CD4-positive, alpha-beta memory T cell (primary cell): Measurements from ENCODE around the gene PMPCA. TPM values are rescaled to one million over a fixed set of nuclear protein-coding genes. Genes with fewer than 3 reads are reported as not detected.
A peak's percentile ranks its signal among the peaks of the same experiment; 100 is the strongest.

Experiments used
- CTCF ChIA-PET: fragments of 350-600 bp; sonication (Branson Sonifier 250); formaldehyde crosslinking; loops from one replicate; lab custom pipeline; 2021; ENCODE audit warnings: inconsistent platforms; ENCODE audit not compliant: partially characterized antibody; lab: Charles Lee
- POLR2A ChIA-PET: fragments of 350-600 bp; sonication (Branson Sonifier 250); formaldehyde crosslinking; loops from one replicate; lab custom pipeline; 2021; ENCODE audit not compliant: partially characterized antibody; lab: Charles Lee
- DNase-seq, 5 donors: peaks; one replicate each; pipeline versions ENCODE4 v3.0.0 to v3.0.0-alpha.2; 2020 to 2022; ENCODE audit warnings: mixed read lengths in 1 of 5
- H3K27ac ChIP-seq: one replicate; pipeline ENCODE4 v1.7.0; 2013; ENCODE audit warnings: low read depth, low read length
- H3K27me3 ChIP-seq: 2 replicates; pipeline ENCODE4 v1.7.0; 2013; ENCODE audit warnings: mild to moderate bottlenecking, low read length, moderate library complexity; ENCODE audit not compliant: insufficient read depth
- H3K36me3 ChIP-seq: 2 replicates; pipeline ENCODE4 v1.7.0; 2013; ENCODE audit warnings: mild to moderate bottlenecking, low read length, moderate library complexity; ENCODE audit not compliant: insufficient read depth
- H3K4me1 ChIP-seq: 2 replicates; pipeline ENCODE4 v1.7.0; 2013; ENCODE audit warnings: mild to moderate bottlenecking, low read length, moderate library complexity; ENCODE audit not compliant: insufficient read depth
- H3K4me3 ChIP-seq, 2 donors: one replicate each; pipeline ENCODE4 v1.7.0; 2013; ENCODE audit warnings: low read length in 2 of 2, mild to moderate bottlenecking in 1 of 2
- H3K9me3 ChIP-seq, 2 donors: one replicate each; pipeline ENCODE4 v1.7.0; 2013; ENCODE audit warnings: low read length in 2 of 2, control low read depth in 1 of 2; ENCODE audit not compliant: control insufficient read depth in 1 of 2
- H3K27ac Mint-ChIP-seq, 7 donors: one replicate each; pipeline ENCODE4 v1.8.0; 2020 to 2021; ENCODE audit warnings: mixed read lengths in 7 of 7, mild to moderate bottlenecking in 6 of 7, inconsistent platforms in 3 of 7, moderate library complexity in 3 of 7
- H3K27me3 Mint-ChIP-seq, 2 donors: one replicate each; pipeline ENCODE4 v1.8.0; 2020 to 2021; ENCODE audit warnings: mixed read lengths in 2 of 2
- H3K36me3 Mint-ChIP-seq, 2 donors: one replicate each; pipeline ENCODE4 v1.8.0; 2020 to 2021; ENCODE audit warnings: mixed read lengths in 2 of 2, inconsistent platforms in 1 of 2, mild to moderate bottlenecking in 1 of 2
- H3K4me1 Mint-ChIP-seq, 4 donors: one replicate each; pipeline ENCODE4 v1.8.0; 2020 to 2021; ENCODE audit warnings: mixed read lengths in 4 of 4, mild to moderate bottlenecking in 1 of 4
- H3K4me3 Mint-ChIP-seq, 8 donors: one replicate each; pipeline ENCODE4 v1.8.0; 2020 to 2021; ENCODE audit warnings: mixed read lengths in 8 of 8, mild to moderate bottlenecking in 7 of 8, moderate library complexity in 6 of 8, inconsistent platforms in 3 of 8
- H3K9me3 Mint-ChIP-seq, 8 donors: one replicate each; pipeline ENCODE4 v1.8.0; 2020 to 2021; ENCODE audit warnings: mixed read lengths in 8 of 8, mild to moderate bottlenecking in 5 of 8, inconsistent platforms in 3 of 8, moderate library complexity in 1 of 8
- intact Hi-C: fragments of 100-400 bp; cut with micrococcal nuclease; formaldehyde crosslinking; loops from one replicate; pipeline ENCODE4 v1.15.1; 2023
- polyA plus RNA-seq, 2 donors: library from polyadenylated mRNA; unstranded; fragments of 300-500 nt; fragmentation: Illumina TruSeq; gene quantifications; one replicate each; pipeline ENCODE4 v1.2.3, GENCODE V29; 2021
- total RNA-seq, 2 experiments: library from RNA; stranded (reverse); gene quantifications; one replicate each; pipeline ENCODE4 v1.2.3, GENCODE V29; 2021

PMPCA gene
- total and polyA plus RNA-seq, 4 experiments from 2014 or later = 44.2 to 73.3 (median 58.5) TPM

GRCh38 chr9:136431782-136432350 is 21.4 kb downstream of the PMPCA start:
- Histone ChIP-seq H3K27me3 (no peaks in the 10 kb centered on the region), H3K27ac (no peak overlapping the region), H3K36me3 (peaks cover 11% of the 10 kb centered on the region), H3K4me3 (no peak overlapping the region), H3K4me1 (peaks cover 6% of the 10 kb centered on the region), H3K9me3 (no peaks in the 10 kb centered on the region)
- CTCF ChIA-PET = no interaction called here
- Mint-ChIP-seq H3K9me3 (no peaks in the 10 kb centered on the region), H3K36me3 (peaks cover 3 to 20% of the 10 kb centered on the region in 2 donors), H3K27me3 (no peaks in the 10 kb centered on the region), H3K4me1 (peaks cover 3 to 14% (median 10%) of the 10 kb centered on the region in 4 donors), H3K4me3 (no peak overlapping the region), H3K27ac (no peak overlapping the region)
- POLR2A ChIA-PET = no interaction called here
- intact Hi-C loops = no loop called here
- DNase-seq = no peak

- H3K27ac ChIP-seq = no peak overlapping the region
- ChIA-PET POLR2A (no interaction called here), CTCF (no interaction called here)
- no peak overlapping the region for H3K27ac Mint-ChIP-seq
- H3K4me1 Mint-ChIP-seq = peaks cover 10 to 21% (median 16%) of the 10 kb centered on the region in 4 donors
- no peak overlapping the region for H3K4me3 ChIP-seq
- intact Hi-C loops = no loop called here
- H3K4me1 ChIP-seq = peaks cover 14% of the 10 kb centered on the region
- H3K9me3 ChIP-seq = no peaks in the 10 kb centered on the region
- H3K36me3 ChIP-seq = peaks cover 15% of the 10 kb centered on the region
- H3K27me3 ChIP-seq = no peaks in the 10 kb centered on the region
- no peak overlapping the region for H3K4me3 Mint-ChIP-seq
- H3K27me3 Mint-ChIP-seq = no peaks in the 10 kb centered on the region
- DNase-seq = no peak
- peaks cover 3 to 20% of the 10 kb centered on the region in 2 donors for H3K36me3 Mint-ChIP-seq
- H3K9me3 Mint-ChIP-seq = no peaks in the 10 kb centered on the region
These were observed 22.1 kb downstream of the PMPCA start for GRCh38 chr9:136432591-136432990.

GRCh38 chr9:136433043-136433715 is 22.7 kb downstream of the PMPCA start:
- H3K4me1 ChIP-seq = peaks cover 20% of the 10 kb centered on the region
- CTCF ChIA-PET = no interaction called here
- no peaks in the 10 kb centered on the region for H3K9me3 ChIP-seq
- H3K4me3 ChIP-seq = no peak overlapping the region
- POLR2A ChIA-PET = no interaction called here
- Mint-ChIP-seq H3K36me3 (peaks cover 3 to 22% of the 10 kb centered on the region in 2 donors), H3K4me3 (no peak overlapping the region), H3K27me3 (no peaks in the 10 kb centered on the region), H3K27ac (no peak overlapping the region), H3K9me3 (no peaks in the 10 kb centered on the region), H3K4me1 (peaks cover 14 to 27% (median 21%) of the 10 kb centered on the region in 4 donors)
- no peak overlapping the region for H3K27ac ChIP-seq
- no peak for DNase-seq
- peaks cover 15% of the 10 kb centered on the region for H3K36me3 ChIP-seq
- H3K27me3 ChIP-seq = no peaks in the 10 kb centered on the region
- intact Hi-C loops = no loop called here

GRCh38 chr9:136433849-136434579 is 23.6 kb downstream of the PMPCA start:
- peaks cover 3 to 20% of the 10 kb centered on the region in 2 donors for H3K36me3 Mint-ChIP-seq

GRCh38 chr9:136434580-136435169 is 24.2 kb downstream of the PMPCA start:
- no peak for DNase-seq
- Mint-ChIP-seq H3K27me3 (no peaks in the 10 kb centered on the region), H3K4me3 (no peak overlapping the region), H3K27ac (no peak overlapping the region), H3K36me3 (peaks cover 3 to 17% of the 10 kb centered on the region in 2 donors), H3K9me3 (no peaks in the 10 kb centered on the region), H3K4me1 (peaks cover 16 to 32% (median 23%) of the 10 kb centered on the region in 4 donors)
- POLR2A ChIA-PET = interaction anchor here (1.1 kb wide), 1 partner anchor 25 kb away, joined by 3 read pairs; no protein-coding TSS in a partner anchor
- Histone ChIP-seq H3K9me3 (no peaks in the 10 kb centered on the region), H3K4me3 (no peak overlapping the region), H3K36me3 (peaks cover 11% of the 10 kb centered on the region), H3K27me3 (no peaks in the 10 kb centered on the region), H3K4me1 (peaks cover 24% of the 10 kb centered on the region), H3K27ac (no peak overlapping the region)
- CTCF ChIA-PET = no interaction called here
- intact Hi-C loops = no loop called here

More at GRCh38 chr9:136433849-136434579, 23.6 kb downstream of the PMPCA start:
- Mint-ChIP-seq H3K27me3 (no peaks in the 10 kb centered on the region), H3K9me3 (no peaks in the 10 kb centered on the region), H3K4me1 (peaks cover 16 to 32% (median 23%) of the 10 kb centered on the region in 4 donors), H3K27ac (no peak overlapping the region), H3K4me3 (no peak overlapping the region)
- Histone ChIP-seq H3K4me3 (no peak overlapping the region), H3K4me1 (peaks cover 24% of the 10 kb centered on the region), H3K27ac (no peak overlapping the region), H3K27me3 (no peaks in the 10 kb centered on the region), H3K9me3 (no peaks in the 10 kb centered on the region), H3K36me3 (peaks cover 11% of the 10 kb centered on the region)
- ChIA-PET CTCF (no interaction called here), POLR2A (interaction anchor here (1.1 kb wide), 1 partner anchor 25 kb away, joined by 3 read pairs; no protein-coding TSS in a partner anchor)
- intact Hi-C loops = no loop called here
- DNase-seq = no peak

- H3K36me3 Mint-ChIP-seq = peaks cover 0 to 13% of the 10 kb centered on the region in 2 donors
- Histone ChIP-seq H3K36me3 (peaks cover 7% of the 10 kb centered on the region), H3K4me3 (no peak overlapping the region), H3K9me3 (no peaks in the 10 kb centered on the region), H3K27me3 (no peaks in the 10 kb centered on the region), H3K4me1 (peaks cover 29% of the 10 kb centered on the region), H3K27ac (no peak overlapping the region)
- H3K9me3 Mint-ChIP-seq = no peaks in the 10 kb centered on the region
- DNase-seq = no peak
- peak overlapping the region in 4 of 8 donors; percentile 14 to 88 (median 42) for H3K4me3 Mint-ChIP-seq
- ChIA-PET CTCF (interaction anchor here (0.5 to 1.4 kb wide), 2 partner anchors 18 to 22 kb away, joined by 3 read pairs; no protein-coding TSS in a partner anchor), POLR2A (interaction anchor here (1.1 kb wide), 1 partner anchor 11 kb away, joined by 4 read pairs; no protein-coding TSS in a partner anchor)
- intact Hi-C loops = no loop called here
- peak overlapping the region in 5 of 7 donors; percentile 29 to 88 (median 31) for H3K27ac Mint-ChIP-seq
- H3K27me3 Mint-ChIP-seq = no peaks in the 10 kb centered on the region
- peaks cover 16 to 36% (median 23%) of the 10 kb centered on the region in 4 donors for H3K4me1 Mint-ChIP-seq
These were observed 25.7 kb downstream of the PMPCA start for GRCh38 chr9:136436055-136436634.
